ENCODE results near the gene GAS2L1.
A peak's percentile ranks its signal among the peaks of the same experiment; 100 is the strongest.

The GAS2L1 gene

DNA sequence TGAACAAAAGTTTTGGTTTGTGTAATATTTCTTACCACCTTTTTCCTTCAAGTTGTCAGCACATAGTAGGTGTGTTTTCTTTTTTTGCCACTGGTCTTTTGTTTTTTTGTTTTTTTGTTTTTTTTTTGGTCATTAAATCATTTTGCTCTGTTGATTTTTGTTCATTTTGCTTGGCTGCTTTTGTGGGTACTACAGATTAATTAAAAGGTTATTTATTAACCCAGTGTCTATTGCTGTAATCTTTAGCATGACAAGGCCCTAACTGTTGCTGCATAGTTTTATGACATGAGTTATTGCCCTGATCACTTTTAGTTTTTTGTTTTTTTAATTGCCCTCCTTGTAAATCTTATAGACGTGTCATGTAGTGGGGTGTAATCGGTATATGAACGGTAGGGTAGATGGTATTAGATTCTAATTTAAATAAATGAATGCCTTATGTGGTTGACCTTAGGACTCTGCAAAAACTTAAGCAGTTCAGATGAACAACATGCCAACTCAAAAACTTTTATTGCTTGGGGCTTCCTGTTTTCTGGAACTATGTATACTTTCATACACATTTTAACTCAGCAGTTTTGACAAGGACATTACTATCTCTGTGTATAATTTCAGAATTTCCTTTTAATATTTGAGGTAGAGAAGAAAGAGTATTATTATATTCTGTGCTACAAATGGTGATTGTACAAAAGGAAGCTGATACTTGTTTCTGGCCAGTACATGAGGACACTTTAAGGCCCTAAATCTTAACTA, 30.5 kb upstream of the GAS2L1 start:
- DNase-seq, result no peak

GRCh38 chr22:29277927-29278326, 28.5 kb upstream of the GAS2L1 start:
- DNase-seq, result no peak

DNA sequence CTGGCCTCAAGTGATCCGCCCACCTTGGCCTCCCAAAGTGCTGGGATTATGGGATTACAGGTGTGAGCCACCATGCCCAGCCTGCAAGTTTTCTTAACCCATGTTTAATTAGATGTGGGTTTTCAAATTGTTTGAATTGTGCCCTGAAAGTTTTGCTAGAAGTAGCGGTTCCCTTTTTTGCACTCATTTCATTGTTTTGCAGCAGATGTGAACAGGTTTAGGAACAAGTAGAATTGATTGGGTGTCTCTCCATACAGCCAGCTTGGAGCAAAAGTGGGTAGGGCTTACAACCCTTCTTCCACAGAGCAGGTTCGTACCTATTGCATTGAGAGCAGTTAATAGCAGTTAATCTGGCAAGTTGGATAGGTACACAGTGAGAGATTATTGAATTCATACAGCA, 22.3 kb upstream of the GAS2L1 start:
- no peak for DNase-seq

- DNase-seq, result no peak
These were observed 17.6 kb upstream of the GAS2L1 start for GRCh38 chr22:29288837-29289236.

GRCh38 chr22:29290061-29290460, 16.4 kb upstream of the GAS2L1 start:
- no peak for DNase-seq

- no peak for DNase-seq
These were observed 15.2 kb upstream of the GAS2L1 start for GRCh38 chr22:29291215-29291614.

DNA sequence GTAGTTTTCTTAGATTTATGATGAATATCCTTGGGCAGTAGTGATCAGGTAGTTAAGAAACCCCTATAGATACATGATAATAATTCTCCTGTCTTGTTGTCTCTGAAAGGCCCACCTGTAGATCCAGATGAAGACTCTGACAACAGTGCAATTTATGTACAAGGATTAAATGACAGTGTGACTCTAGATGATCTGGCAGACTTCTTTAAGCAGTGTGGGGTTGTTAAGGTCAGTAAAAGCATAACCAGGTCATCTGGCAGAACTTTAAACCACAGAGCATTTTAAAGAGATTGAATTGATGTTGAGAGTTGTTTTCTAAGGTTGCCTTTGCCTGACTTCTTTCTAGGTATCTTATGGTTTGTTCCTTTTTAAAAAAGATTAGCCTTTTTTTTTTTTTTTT, 14.1 kb upstream of the GAS2L1 start:
- no peak for DNase-seq

DNA sequence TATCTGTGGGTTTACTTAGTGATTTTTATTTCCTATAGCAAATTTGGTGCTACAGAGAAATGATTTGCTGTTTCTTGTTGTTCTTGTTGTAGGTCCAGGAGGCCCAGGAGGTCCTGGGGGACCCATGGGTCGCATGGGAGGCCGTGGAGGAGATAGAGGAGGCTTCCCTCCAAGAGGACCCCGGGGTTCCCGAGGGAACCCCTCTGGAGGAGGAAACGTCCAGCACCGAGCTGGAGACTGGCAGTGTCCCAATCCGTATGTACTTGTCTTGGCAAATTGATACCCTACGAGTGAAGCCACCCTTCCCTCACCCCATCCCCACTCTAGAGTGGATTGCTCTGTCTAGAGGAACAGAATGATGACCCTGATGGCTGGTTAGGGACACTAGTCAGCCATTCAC, 7.8 kb upstream of the GAS2L1 start:
- no peak for DNase-seq

- DNase-seq, result no peak
These were observed 7.1 kb upstream of the GAS2L1 start for GRCh38 chr22:29299136-29299900.

DNA sequence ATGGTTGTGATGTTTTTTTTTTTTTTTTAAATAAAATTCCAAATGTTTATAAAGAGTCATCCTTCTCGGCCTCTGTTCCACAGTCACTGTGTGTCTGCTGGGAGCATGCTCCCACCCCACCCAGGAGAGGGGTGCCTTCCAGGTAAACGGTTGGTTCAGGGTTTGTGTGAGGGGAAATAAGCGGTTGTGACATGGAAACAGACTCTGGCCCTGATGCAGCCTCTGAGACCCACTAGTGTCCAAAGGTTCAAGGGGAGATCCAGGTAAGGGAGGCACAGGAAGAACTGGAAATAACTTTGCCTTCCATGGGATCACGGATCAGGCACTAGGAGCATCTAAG, 6.0 kb upstream of the GAS2L1 start:
- no peak for DNase-seq

- DNase-seq, result no peak
These were observed 5.4 kb upstream of the GAS2L1 start for GRCh38 chr22:29300807-29301601.

DNA sequence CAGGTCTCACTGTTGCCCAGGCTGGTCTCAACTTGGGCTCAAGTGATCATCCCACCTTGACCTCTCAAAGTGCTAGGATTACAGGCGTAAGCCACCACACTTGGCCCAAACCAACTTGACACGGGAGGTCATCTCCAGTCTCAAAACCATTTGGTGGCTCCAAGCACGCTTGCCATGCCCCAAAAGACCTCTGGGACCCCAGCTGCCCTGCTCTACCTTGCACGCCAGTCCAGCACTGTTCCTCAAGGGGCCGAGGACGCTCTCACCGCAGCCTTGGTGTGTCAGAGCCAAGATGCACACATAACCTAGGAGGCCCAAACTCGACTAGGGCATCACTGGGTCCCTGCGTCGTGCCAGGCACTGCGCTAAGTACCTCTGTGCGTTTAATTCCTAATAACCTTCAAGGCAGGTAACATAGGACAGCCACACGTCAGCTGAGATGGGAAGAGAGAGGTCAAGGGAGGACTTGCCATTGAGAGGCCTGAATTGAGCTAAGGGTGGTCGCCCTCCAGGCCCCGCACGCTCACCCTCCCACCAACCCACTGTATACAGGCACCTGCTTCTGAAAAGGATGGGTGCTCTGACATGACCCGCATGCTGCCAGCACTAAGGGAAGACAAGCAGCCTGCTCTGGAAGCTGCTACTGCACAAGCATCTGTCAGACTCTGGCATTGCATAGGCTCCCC, 4.6 kb upstream of the GAS2L1 start:
- no peak for DNase-seq

DNA sequence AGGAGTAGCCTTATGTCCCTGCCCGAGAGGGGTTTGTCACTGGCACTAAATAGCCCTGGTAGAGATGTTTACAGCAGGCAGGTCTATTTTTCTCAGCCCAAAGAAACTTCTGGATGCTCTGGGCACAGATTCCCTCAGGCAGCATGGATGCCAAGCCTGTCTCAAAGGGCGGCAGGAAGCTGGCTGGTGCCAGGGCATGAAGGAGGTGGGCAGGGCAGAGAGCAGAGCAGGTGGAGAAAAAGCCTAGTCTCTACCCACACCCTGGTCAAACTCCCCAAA, 4.1 kb upstream of the GAS2L1 start:
- DNase-seq, result no peak

GRCh38 chr22:29302681-29303465, 3.6 kb upstream of the GAS2L1 start:
- DNase-seq, result no peak

- no peak for DNase-seq
These were observed 645 bp upstream of the GAS2L1 start for GRCh38 chr22:29305836-29306174.

DNA sequence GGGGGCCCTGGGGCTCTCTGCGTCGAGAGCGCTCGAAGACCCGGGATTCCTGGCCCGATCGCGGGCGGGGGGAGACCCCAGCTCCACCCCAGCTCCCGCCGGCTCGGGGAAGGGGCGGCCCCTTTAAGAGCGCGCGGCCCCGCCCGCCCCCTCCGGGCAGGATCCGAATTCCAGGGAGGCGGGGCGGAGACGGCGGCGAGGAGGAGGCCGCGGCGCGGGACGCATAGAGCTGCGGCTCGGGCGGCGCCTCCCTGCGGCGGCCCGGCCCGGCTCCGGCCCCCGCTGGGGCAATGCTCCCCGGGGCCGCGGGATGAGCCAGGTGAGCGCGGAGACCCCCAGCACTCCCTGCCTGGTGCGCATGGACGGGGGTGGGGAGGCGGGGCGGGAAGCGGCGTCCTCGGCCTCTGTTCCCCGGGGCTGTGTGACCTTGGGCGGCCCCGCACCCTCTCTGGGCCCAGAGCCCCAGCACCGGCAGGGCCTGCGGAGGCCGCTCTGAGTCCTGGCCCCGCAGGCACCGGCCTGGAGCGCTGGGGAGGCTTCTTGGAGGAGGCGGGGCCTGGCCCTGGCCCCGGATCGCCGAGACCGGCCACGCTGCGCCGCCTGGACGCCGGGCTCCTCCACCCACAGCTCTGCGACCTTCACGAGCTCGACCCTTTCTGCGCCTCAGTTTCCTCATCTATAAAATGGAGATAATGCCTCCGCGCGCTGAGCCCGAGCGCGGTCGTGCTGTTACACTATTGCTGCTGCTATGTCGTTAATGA, 565 bp downstream of the GAS2L1 start:
- DNase-seq, result peak; percentile 24

- peak; percentile 14 for DNase-seq
These were observed 1.2 kb downstream of the GAS2L1 start for GRCh38 chr22:29307596-29308147.

GRCh38 chr22:29308148-29308790, 1.8 kb downstream of the GAS2L1 start:
- DNase-seq, result no peak

DNA sequence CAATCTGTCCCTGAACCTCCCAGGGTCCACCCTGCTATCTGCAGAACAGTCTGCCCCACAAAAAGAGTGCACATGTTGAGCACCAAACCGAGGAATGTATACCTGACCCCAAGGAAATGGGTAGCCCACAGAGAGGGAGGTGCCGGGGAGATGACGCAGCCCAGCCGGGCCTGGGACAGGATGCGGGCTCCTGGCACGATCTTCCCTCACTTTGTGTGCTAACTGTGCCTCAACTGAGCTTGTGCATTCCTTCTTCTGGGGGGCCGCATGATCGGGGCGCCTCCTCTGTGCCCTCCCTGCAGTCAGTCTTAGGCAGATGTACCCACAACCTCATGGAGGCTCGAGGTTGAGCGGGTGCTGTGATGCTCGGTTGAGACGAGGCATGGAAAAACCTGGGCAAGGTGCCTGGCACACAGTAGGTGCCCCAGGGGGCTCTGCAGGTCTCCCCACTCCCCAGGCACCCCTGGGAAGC, 2.4 kb downstream of the GAS2L1 start:
- DNase-seq, result no peak

- no peak for DNase-seq
These were observed 3.0 kb downstream of the GAS2L1 start for GRCh38 chr22:29309332-29310064.

Measured in activated CD8-positive, alpha-beta memory T cell treated with anti-CD3 and anti-CD28 coated beads, Interleukin-2, amount 50 U/mL, for 4 hours (primary cell).